Mucosa of stomach (tissue), 1 donor: ENCODE data around the gene EPHB3.

Experiments used
- H3K27me3 ChIP-seq: one replicate; pipeline ENCODE4 v1.7.0; 2013; ENCODE audit warnings: mild to moderate bottlenecking, low read length; ENCODE audit not compliant: control insufficient read depth, insufficient read depth
- H3K36me3 ChIP-seq: one replicate; pipeline ENCODE4 v1.7.0; 2013; ENCODE audit warnings: low read length; ENCODE audit not compliant: control insufficient read depth, insufficient read depth
- H3K4me1 ChIP-seq: one replicate; pipeline ENCODE4 v1.7.0; 2013; ENCODE audit warnings: mild to moderate bottlenecking, low read length; ENCODE audit not compliant: control insufficient read depth, insufficient read depth
- H3K4me3 ChIP-seq: one replicate; pipeline ENCODE4 v1.7.0; 2013; ENCODE audit warnings: low read length
- H3K9ac ChIP-seq: one replicate; pipeline ENCODE4 v1.7.0; 2013; ENCODE audit warnings: mild to moderate bottlenecking, low read length, moderate library complexity
- H3K9me3 ChIP-seq: one replicate; pipeline ENCODE4 v1.7.0; 2013; ENCODE audit warnings: mild to moderate bottlenecking, low read length, moderate library complexity; ENCODE audit not compliant: control insufficient read depth
- donor health status: Pancreatic carcinoma.

The EPHB3 gene

DNA sequence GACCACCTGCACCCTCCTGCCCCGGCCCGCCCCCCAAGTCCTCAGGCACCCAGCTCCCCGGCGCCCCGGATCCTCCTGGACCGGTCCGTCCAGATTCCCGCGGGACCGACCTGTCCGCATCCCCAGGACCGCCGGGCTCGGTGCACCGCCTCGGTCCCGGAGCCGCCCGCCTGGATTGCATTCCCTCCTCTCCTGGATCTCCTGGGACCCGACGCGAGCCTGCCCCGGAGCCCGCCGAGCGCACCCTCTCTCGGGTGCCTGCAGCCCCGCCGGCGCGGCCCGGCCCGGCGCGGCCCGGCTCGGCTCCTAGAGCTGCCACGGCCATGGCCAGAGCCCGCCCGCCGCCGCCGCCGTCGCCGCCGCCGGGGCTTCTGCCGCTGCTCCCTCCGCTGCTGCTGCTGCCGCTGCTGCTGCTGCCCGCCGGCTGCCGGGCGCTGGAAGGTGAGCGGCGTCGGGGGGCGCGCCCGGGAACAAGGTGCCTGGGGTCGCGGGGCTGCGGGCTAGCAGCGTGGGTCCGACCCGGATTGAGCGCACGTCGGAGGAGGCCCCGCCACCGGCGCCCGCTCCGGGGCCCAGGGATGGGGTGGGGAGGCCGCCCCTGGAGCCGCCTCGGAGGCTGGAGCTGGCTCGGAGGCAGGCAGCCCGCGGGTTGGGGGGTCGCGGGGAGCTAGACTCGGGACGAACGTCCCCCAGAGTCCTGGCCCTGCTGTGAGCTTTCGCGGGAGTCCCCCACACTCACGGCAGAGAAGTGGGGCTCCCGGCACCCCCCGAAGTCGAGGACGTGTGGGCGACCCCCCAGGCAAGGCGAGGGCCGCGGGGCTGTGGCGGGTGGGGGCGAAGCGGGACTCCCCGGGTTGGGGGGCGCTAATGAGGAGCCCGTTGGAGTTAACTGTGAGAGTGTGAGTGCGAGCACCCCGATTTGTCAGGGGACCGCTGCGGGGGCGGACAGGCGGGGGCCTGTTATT is 610 bp downstream of the EPHB3 start:
- H3K4me1 ChIP-seq: peaks cover 80% of the 10 kb centered on the region
- no peaks in the 10 kb centered on the region for H3K36me3 ChIP-seq
- H3K9me3 ChIP-seq: no peaks in the 10 kb centered on the region
- H3K4me3 ChIP-seq: peak overlapping the region; percentile 7
- H3K9ac ChIP-seq: peak overlapping the region; percentile 51
- no peaks in the 10 kb centered on the region for H3K27me3 ChIP-seq

DNA sequence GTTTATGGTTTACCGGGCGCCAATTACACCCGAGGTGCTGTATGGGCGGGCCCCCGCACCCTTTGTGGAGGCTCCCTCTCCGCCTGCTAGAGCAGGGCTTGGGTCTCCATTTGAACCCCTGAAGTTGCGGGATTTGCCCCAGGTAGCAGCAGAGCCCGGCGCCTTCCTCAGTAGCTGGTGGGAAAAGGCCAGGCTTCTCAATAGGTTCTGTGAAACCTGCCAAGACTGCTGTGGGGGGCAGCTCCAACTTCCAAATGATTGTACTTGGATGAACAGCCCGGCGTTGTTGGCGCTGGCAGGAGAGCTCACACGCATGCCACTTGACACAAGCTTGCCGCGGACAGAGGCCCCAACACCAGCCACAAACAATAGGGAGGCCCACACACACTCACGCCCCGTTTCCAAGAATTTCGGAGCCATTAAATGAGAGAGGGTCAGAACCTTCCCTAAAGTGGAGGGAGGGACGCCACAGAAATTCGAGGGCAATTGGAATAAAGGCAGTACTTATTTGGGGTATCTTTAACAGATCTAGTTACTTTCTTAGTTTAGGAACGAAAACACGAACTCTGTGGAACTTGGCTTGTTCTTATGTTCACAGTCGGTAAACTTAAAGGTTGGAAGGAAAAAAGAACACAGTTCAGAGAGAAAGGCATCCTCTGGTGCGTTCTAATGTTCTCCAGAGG is 1.4 kb downstream of the EPHB3 start:
- peak overlapping the region; percentile 7 for H3K4me3 ChIP-seq
- no peaks in the 10 kb centered on the region for H3K36me3 ChIP-seq
- H3K27me3 ChIP-seq: no peaks in the 10 kb centered on the region
- H3K9ac ChIP-seq: peak overlapping the region; percentile 51
- no peaks in the 10 kb centered on the region for H3K9me3 ChIP-seq
- peaks cover 80% of the 10 kb centered on the region for H3K4me1 ChIP-seq

DNA sequence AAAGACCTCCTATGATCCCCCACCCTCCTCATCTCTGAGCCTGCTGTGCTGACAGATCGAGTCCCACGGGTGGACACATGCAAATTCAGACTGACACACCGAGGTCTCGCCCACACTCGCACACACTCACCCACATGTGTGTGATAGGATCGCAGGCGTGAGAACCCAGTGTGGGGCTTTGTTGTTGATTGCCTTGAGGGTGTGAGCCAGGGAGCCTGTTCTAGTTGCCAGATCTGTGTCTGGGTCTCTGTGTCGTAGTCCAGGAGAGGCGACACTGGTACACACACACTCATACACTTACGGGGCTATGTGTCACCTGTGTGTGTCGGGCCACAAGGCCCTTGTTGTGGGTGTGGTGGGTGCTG is 2.0 kb downstream of the EPHB3 start:
- Histone ChIP-seq H3K4me3 (peak overlapping the region; percentile 7), H3K36me3 (no peaks in the 10 kb centered on the region), H3K9me3 (no peaks in the 10 kb centered on the region), H3K4me1 (peaks cover 80% of the 10 kb centered on the region), H3K27me3 (no peaks in the 10 kb centered on the region), H3K9ac (peak overlapping the region; percentile 51)

DNA sequence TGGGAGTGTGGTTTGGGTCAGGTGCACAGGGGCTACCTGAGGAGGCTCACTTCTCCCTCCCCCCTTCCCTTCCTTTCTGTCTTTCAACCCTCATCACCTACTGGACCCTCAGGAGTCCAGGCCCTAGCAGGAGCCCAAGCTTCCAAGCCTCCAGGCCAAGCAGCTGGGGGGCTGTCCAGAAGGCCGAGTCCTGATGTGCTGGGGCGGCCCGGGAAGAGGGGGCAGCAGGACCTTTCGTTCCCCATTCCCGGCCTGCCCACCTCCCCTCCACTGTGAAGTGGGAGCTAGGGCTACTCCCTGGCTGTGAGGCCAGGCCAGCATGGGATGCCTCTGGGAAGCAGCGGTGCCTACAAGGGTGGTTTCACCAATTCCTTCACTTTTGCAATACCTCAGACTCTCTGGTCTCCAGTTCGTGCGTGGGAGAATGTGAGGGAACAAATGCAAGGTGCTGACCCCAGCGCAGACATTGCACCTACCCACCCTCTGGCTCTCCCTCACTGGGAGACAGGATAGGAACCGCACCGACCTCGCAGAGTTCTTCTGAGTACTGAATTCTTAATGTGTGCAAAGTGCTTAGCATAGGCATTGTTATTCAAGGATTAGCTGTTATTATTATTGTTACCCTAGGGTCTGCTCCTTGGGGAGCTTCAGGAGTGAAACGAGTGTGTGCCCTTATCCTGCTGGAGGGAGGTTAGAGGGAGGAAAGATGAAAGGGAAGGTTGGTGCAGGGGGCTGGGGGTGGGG is 2.5 kb downstream of the EPHB3 start:
- H3K36me3 ChIP-seq: no peaks in the 10 kb centered on the region
- no peaks in the 10 kb centered on the region for H3K9me3 ChIP-seq
- H3K4me1 ChIP-seq: peaks cover 75% of the 10 kb centered on the region
- peak overlapping the region; percentile 51 for H3K9ac ChIP-seq
- peak overlapping the region; percentile 7 for H3K4me3 ChIP-seq
- no peaks in the 10 kb centered on the region for H3K27me3 ChIP-seq

DNA sequence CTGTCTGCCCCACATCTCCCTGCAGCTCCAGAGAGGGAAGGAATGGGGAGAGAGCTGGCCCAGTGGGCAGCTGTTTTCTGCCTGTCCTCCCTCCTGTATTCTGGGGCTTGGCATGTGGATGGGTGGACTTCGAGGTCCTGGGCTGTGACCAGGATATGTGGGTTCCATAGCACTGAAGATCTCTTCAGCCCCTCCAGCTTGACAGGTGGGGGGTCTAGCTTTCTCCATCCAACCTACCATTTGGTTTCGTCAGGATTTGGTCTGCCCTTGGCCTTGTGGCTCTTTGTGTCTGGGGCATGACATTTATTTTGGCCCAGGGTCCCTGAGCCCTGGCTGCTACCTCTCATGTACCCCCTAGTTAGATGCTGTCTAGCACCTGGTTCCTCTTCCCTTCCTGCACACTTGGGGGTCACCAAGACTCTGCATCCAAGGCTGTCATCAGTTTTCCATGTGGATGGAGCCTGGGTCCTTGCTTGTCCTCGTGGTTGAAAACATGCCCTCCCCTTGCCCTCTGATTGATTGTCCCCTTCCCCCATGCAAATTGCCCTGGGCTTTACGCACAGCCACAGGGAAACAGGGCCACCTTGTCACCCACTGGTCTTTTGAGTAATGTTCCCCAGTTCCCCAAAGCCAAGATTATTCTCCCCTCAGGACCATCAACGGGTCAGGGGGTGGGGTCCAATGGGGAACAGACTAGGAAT is 3.2 kb downstream of the EPHB3 start:
- Histone ChIP-seq H3K36me3 (no peaks in the 10 kb centered on the region), H3K27me3 (no peaks in the 10 kb centered on the region), H3K9me3 (no peaks in the 10 kb centered on the region), H3K9ac (peak overlapping the region; percentile 63), H3K4me3 (no peak overlapping the region), H3K4me1 (peaks cover 75% of the 10 kb centered on the region)

DNA sequence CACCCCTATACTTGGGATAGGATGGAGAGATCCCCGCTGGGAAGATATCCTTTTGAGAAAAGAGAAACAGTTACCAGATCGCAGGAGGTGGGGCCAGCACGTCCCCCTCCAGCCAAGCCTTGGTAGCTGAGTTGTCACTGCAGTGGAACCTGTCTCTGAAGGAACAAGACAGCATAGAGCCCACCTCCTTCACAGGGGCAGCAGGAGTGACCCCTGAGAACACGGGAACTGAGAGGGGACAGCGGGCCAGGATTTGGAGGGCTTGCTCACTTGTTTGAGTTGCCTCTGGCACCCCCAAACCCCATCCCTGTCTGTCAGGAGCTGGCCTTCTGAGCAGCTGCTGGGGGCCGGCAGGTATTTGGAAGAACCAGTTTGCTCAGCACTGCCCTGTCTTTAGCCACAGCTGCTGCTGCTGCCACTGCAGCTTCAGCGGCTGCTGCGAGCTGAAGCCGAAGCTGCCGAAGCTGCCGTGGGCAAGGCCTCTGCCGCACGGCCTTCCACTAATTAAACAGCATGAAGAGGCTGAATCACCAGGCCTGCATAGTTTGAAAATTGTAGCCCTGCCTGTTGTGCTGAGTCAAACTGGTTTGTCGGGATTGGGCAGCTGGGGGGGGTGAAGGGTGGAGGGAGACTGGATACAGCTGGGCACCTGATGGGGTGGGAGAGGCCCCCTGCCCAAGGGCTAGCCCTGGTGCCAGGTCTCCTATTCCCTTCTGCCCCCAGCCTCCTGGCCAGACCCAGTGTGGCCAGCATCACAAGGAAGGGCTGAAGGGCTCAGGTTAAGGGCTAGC is 4.0 kb downstream of the EPHB3 start:
- peak overlapping the region; percentile 63 for H3K9ac ChIP-seq

DNA sequence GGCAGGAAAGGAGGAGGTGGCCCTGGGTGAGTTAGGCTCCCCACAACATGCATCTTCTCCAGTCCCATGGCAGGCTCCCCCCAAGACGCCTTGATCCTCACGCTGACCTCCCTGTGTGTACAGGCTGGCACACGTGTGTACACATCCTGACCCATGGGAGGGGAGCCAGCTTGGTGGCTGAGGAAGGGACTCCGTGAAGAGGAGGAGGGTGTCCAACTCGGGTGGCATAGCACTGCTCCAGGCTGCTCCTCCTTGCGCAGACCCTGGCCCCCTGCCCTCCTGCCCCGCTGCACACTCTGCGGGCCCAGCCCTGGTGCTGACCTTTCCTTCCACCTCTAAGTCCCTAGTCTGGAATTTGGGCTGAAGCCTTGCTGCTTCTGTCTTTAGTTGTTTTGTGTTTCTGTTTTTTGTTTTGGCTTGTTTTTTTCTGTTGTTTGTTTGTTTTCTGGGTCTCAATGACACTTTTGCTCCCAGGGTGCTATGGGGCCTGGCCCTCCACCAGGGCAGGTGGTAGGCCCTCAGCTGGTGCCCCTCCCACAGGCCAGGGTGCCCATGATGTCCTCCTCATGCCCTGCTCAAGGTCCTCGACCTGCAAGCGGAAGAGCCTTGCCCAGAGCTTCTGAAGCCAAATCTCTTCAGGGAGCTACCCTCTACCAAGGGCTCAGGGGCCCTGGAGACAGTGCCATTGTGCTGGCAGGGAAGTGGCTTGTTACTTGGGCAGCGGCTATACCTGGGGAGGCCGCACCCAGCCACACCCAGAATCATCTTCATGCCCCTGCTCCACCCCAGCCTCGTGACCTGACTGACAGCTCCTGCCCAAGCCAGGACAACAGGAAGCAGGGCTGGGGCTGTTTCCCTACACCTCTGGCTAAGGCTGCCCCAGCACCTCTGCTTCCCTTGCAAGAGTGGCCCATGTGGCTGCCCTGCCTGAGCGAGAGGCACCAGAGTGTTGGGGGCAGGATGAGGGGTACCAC is 5.1 kb downstream of the EPHB3 start:
- H3K9ac ChIP-seq: peak overlapping the region; percentile 63
- no peaks in the 10 kb centered on the region for H3K27me3 ChIP-seq
- no peaks in the 10 kb centered on the region for H3K36me3 ChIP-seq
- H3K9me3 ChIP-seq: no peaks in the 10 kb centered on the region
- H3K4me3 ChIP-seq: peak overlapping the region; percentile 22
- peaks cover 68% of the 10 kb centered on the region for H3K4me1 ChIP-seq

More for the DNA sequence above, 4.0 kb downstream of the EPHB3 start:
- no peaks in the 10 kb centered on the region for H3K9me3 ChIP-seq
- no peaks in the 10 kb centered on the region for H3K27me3 ChIP-seq
- no peak overlapping the region for H3K4me3 ChIP-seq
- H3K36me3 ChIP-seq: no peaks in the 10 kb centered on the region
- peaks cover 74% of the 10 kb centered on the region for H3K4me1 ChIP-seq

DNA sequence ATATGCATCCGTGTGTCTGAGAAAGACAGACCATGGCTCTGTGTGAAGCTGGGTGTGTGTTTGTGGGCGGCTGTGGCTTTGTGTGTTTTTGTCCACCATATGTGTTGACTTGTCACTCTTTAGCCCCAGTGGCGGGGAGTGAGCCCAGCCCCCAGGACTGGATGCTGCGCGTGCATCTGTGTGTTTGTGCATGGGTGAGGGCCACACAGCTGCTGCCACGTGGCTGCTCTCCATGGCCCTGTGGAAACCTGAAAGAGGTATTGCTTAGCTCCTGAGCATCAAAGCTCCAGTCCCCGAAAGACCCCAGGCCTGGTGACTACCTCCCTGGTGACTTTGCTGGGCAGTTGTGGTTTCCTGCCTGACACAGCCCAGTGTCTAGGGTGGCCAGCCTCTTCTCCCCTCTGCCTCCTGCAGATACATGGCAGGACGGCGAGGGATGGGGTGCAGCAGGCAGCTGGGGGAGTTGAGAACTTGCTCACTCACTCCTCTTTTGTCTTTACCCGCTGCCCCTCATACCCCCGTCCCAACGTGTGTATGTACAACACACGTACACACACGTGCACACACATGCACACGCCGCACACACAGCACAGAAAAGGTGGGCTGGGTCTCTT is 6.5 kb downstream of the EPHB3 start:
- peak overlapping the region; percentile 45 for H3K9ac ChIP-seq
- H3K36me3 ChIP-seq: no peaks in the 10 kb centered on the region
- H3K9me3 ChIP-seq: no peaks in the 10 kb centered on the region
- H3K4me3 ChIP-seq: peak overlapping the region; percentile 27
- H3K4me1 ChIP-seq: peaks cover 68% of the 10 kb centered on the region
- H3K27me3 ChIP-seq: no peaks in the 10 kb centered on the region

DNA sequence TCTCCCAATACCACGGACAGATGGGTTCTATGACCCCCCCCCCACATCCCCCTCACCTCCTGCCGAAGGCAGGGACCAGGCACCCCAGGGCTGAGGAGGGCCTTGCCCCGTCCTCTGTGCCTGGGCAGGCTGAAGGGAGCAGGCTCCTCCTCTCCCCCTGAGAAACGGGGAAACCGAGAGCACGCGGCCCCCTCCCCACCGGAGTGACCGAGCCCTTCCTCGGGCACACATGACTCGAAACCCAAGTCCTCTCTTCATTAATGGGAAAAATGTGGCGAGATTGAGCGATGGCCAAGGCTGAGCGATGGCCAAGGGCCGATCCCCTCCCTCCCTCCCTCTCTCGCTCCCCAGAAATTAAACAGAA is 7.0 kb downstream of the EPHB3 start:
- Histone ChIP-seq H3K9ac (peak overlapping the region; percentile 45), H3K4me3 (peak overlapping the region; percentile 27), H3K36me3 (no peaks in the 10 kb centered on the region), H3K9me3 (no peaks in the 10 kb centered on the region), H3K27me3 (no peaks in the 10 kb centered on the region), H3K4me1 (peaks cover 64% of the 10 kb centered on the region)
